T-helper 2 cell treated with Interferon-gamma antibody and Interleukin-4, amounts not matched to agents 5 μg/mL and 100 μg/mL, for 36 hours (primary cell): ENCODE data around the gene BLOC1S6.
A peak's percentile ranks its signal among the peaks of the same experiment; 100 is the strongest.

Experiments used
- DNase-seq: peaks from one replicate; pipeline ENCODE4 v3.0.0; 2021; ENCODE audit warnings: low spot score
- H3K27ac Mint-ChIP-seq: one replicate; pipeline ENCODE4 v1.8.0; 2021; ENCODE audit warnings: mild to moderate bottlenecking, mixed read lengths
- H3K27me3 Mint-ChIP-seq: one replicate; pipeline ENCODE4 v1.8.0; 2021; ENCODE audit warnings: low read depth, mixed read lengths
- H3K36me3 Mint-ChIP-seq: one replicate; pipeline ENCODE4 v1.8.0; 2021; ENCODE audit warnings: low read depth, mixed read lengths
- H3K4me1 Mint-ChIP-seq: one replicate; pipeline ENCODE4 v1.8.0; 2021; ENCODE audit warnings: low read depth, mixed read lengths
- H3K4me3 Mint-ChIP-seq: one replicate; pipeline ENCODE4 v1.8.0; 2022; ENCODE audit warnings: mild to moderate bottlenecking, moderate library complexity, mixed read lengths
- H3K9me3 Mint-ChIP-seq: one replicate; pipeline ENCODE4 v1.8.0; 2021; ENCODE audit warnings: mixed read lengths

BLOC1S6 gene

DNA sequence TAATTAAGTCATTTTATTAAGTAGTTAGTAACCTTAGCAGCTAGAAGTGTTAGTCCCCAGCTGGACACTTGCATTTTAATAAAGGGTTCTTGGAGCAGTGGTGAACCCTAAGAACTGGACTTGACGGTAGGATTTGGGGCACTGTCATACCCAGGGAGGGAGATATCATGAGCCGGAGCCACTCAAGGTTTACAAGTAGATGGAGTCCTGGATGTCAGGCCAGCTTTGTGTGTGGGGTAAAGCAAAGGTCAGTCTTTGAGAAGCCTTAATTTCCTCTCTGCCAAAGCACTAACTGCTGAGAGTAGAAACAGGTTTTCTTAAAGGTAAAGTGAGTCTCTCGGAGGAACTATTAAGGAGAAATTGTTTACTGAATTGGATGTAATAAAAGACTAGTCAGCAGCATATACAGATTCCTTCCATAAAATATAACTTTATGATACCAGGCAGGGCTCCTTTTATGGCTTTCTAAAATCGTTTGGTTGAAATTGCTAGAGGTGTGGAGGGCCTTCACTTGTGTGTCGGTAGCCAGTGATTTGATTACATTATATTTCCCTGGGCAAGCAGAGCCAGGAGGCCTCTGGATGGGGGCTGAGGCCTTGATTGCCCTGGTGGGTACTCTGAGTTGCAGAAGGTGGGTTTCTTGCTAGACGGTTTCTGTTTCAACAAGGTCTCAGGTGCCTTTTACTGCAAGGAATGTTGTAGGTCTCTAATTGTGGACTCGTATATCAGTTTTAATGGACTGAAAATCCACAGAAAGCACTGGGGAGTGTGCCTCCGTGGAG, 70.8 kb downstream of the BLOC1S6 start:
- Mint-ChIP-seq H3K4me1 (peaks cover 23% of the 10 kb centered on the region), H3K36me3 (peaks cover 24% of the 10 kb centered on the region), H3K27me3 (no peaks in the 10 kb centered on the region), H3K27ac (peak overlapping the region; percentile 45), H3K4me3 (no peak overlapping the region), H3K9me3 (no peaks in the 10 kb centered on the region)
- DNase-seq = no peak
